ENCODE measurements around the gene TSPAN9.

TSPAN9 gene

GRCh38 chr12:3305904-3306619 lies 228.9 kb downstream of the TSPAN9 start:
- H3K36me3 ChIP-seq (ENCODE audit: insufficient read depth, low read length) = no peaks in the 10 kb centered on the region
- H2AFZ ChIP-seq (ENCODE audit: low read length) = no peak overlapping the region
- H3K27ac ChIP-seq (ENCODE audit: low read depth, low read length, poor library complexity, severe bottlenecking) = no peak overlapping the region
- H4K20me1 ChIP-seq (ENCODE audit: insufficient read depth, low read length) = no peaks in the 10 kb centered on the region
- no peaks in the 10 kb centered on the region for H3F3A ChIP-seq (ENCODE audit: insufficient read depth, low read length)
- TF ChIP-seq, protein P1, sequence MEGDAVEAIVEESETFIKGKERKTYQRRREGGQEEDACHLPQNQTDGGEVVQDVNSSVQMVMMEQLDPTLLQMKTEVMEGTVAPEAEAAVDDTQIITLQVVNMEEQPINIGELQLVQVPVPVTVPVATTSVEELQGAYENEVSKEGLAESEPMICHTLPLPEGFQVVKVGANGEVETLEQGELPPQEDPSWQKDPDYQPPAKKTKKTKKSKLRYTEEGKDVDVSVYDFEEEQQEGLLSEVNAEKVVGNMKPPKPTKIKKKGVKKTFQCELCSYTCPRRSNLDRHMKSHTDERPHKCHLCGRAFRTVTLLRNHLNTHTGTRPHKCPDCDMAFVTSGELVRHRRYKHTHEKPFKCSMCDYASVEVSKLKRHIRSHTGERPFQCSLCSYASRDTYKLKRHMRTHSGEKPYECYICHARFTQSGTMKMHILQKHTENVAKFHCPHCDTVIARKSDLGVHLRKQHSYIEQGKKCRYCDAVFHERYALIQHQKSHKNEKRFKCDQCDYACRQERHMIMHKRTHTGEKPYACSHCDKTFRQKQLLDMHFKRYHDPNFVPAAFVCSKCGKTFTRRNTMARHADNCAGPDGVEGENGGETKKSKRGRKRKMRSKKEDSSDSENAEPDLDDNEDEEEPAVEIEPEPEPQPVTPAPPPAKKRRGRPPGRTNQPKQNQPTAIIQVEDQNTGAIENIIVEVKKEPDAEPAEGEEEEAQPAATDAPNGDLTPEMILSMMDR (IDR thresholded peaks at IDR 0.05; ENCODE audit: low read length) = no peak
- TF ChIP-seq EZH2 (IDR thresholded peaks at IDR 0.05; ENCODE audit: borderline replicate concordance, low read length) = no peak
- no peak overlapping the region for H3K4me2 ChIP-seq (ENCODE audit: low read length)
- no peak overlapping the region for H3K4me3 ChIP-seq (ENCODE audit: low read depth, low read length, poor library complexity, severe bottlenecking)
- no peak overlapping the region for H3K9ac ChIP-seq (ENCODE audit: low read length)
- H3K79me2 ChIP-seq (ENCODE audit: insufficient read depth, low read length) = no peaks in the 10 kb centered on the region
- H3K9me2 ChIP-seq (ENCODE audit: low read depth, low read length) = no peaks in the 10 kb centered on the region
- H3K27me3 ChIP-seq (ENCODE audit: insufficient read depth, low read length) = no peaks in the 10 kb centered on the region; the same call in 1 of the 2 replicates
- no peaks in the 10 kb centered on the region for H3K4me1 ChIP-seq (ENCODE audit: insufficient read depth, low read length, severe bottlenecking)
- H3K9me3 ChIP-seq (ENCODE audit: low read length) = no peaks in the 10 kb centered on the region

GRCh38 chr12:3307389-3307788 lies 230.2 kb downstream of the TSPAN9 start:
- no peak overlapping the region for H2AFZ ChIP-seq (ENCODE audit: low read length)
- H4K20me1 ChIP-seq (ENCODE audit: insufficient read depth, low read length) = no peaks in the 10 kb centered on the region
- TF ChIP-seq, protein P1 (IDR thresholded peaks at IDR 0.05; ENCODE audit: low read length) = no peak
- TF ChIP-seq EZH2 (IDR thresholded peaks at IDR 0.05; ENCODE audit: borderline replicate concordance, low read length) = no peak
- no peaks in the 10 kb centered on the region for H3K9me3 ChIP-seq (ENCODE audit: low read length)
- H3K79me2 ChIP-seq (ENCODE audit: insufficient read depth, low read length) = no peaks in the 10 kb centered on the region
- H3K4me1 ChIP-seq (ENCODE audit: insufficient read depth, low read length, severe bottlenecking) = no peaks in the 10 kb centered on the region
- no peaks in the 10 kb centered on the region for H3F3A ChIP-seq (ENCODE audit: insufficient read depth, low read length)
- no peaks in the 10 kb centered on the region for H3K36me3 ChIP-seq (ENCODE audit: insufficient read depth, low read length)
- H3K9me2 ChIP-seq (ENCODE audit: low read depth, low read length) = no peaks in the 10 kb centered on the region
- no peak overlapping the region for H3K27ac ChIP-seq (ENCODE audit: low read depth, low read length, poor library complexity, severe bottlenecking)
- H3K9ac ChIP-seq (ENCODE audit: low read length) = no peak overlapping the region
- H3K4me3 ChIP-seq (ENCODE audit: low read depth, low read length, poor library complexity, severe bottlenecking) = no peak overlapping the region
- H3K4me2 ChIP-seq (ENCODE audit: low read length) = no peak overlapping the region
- no peaks in the 10 kb centered on the region; the same call in 1 of the 2 replicates for H3K27me3 ChIP-seq (ENCODE audit: insufficient read depth, low read length)

DNA sequence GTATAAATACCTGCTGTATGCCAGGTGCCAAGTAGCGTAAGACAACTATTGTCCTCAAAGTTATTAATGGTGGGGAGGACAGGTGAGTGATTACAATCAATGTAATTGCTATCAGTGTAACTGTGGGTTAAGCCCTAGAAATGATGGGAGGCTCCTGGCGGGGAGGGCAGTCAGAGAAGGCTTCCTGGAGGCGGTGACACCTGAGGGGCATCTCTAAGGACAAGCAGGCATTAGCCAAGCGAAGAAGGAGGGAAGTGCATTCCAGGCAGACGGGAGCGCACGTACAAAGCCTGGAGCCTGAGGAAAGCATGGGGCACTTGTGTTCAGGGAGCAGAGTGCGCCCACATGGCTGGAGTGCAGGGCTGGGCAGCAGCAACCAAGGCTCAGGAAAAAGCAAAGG lies 230.9 kb downstream of the TSPAN9 start:
- H3K4me3 ChIP-seq (ENCODE audit: low read depth, low read length, poor library complexity, severe bottlenecking) = no peak overlapping the region
- H3K9me3 ChIP-seq (ENCODE audit: low read length) = no peaks in the 10 kb centered on the region
- no peaks in the 10 kb centered on the region for H3K9me2 ChIP-seq (ENCODE audit: low read depth, low read length)
- H3K9ac ChIP-seq (ENCODE audit: low read length) = no peak overlapping the region
- H2AFZ ChIP-seq (ENCODE audit: low read length) = no peak overlapping the region
- H3K4me2 ChIP-seq (ENCODE audit: low read length) = no peak overlapping the region
- no peaks in the 10 kb centered on the region for H4K20me1 ChIP-seq (ENCODE audit: insufficient read depth, low read length)
- no peaks in the 10 kb centered on the region; the same call in 1 of the 2 replicates for H3K27me3 ChIP-seq (ENCODE audit: insufficient read depth, low read length)
- no peaks in the 10 kb centered on the region for H3K36me3 ChIP-seq (ENCODE audit: insufficient read depth, low read length)
- H3K27ac ChIP-seq (ENCODE audit: low read depth, low read length, poor library complexity, severe bottlenecking) = no peak overlapping the region
- H3K79me2 ChIP-seq (ENCODE audit: insufficient read depth, low read length) = no peaks in the 10 kb centered on the region
- no peaks in the 10 kb centered on the region for H3F3A ChIP-seq (ENCODE audit: insufficient read depth, low read length)
- H3K4me1 ChIP-seq (ENCODE audit: insufficient read depth, low read length, severe bottlenecking) = no peaks in the 10 kb centered on the region
- no peak for TF ChIP-seq EZH2 (IDR thresholded peaks at IDR 0.05; ENCODE audit: borderline replicate concordance, low read length)
- TF ChIP-seq, protein P1 (IDR thresholded peaks at IDR 0.05; ENCODE audit: low read length) = no peak

Data from OCI-LY1 (cell line).